Subcutaneous abdominal adipose tissue (tissue), 5 donors: ENCODE data around the gene SH3PXD2A.
A peak's percentile ranks its signal among the peaks of the same experiment; 100 is the strongest.

ENCODE experiments used
- H3K27ac ChIP-seq: one replicate; pipeline ENCODE4 v1.7.0; 2013; ENCODE audit warnings: low read depth, mild to moderate bottlenecking, inconsistent platforms, low read length, moderate library complexity
- H3K27me3 ChIP-seq, 5 donors: one replicate each; pipeline ENCODE4 v1.7.0; 2013; ENCODE audit warnings: low read length in 5 of 5, inconsistent platforms in 1 of 5; ENCODE audit not compliant: control insufficient read depth in 5 of 5, insufficient read depth in 4 of 5
- H3K36me3 ChIP-seq, 5 donors: one replicate each; pipeline ENCODE4 v1.7.0; 2013; ENCODE audit warnings: low read length in 5 of 5; ENCODE audit not compliant: control insufficient read depth in 5 of 5, insufficient read depth in 5 of 5
- H3K4me1 ChIP-seq, 5 donors: one replicate each; pipeline ENCODE4 v1.7.0; 2013; ENCODE audit warnings: low read length in 5 of 5, mild to moderate bottlenecking in 3 of 5, moderate library complexity in 1 of 5; ENCODE audit not compliant: control insufficient read depth in 5 of 5, insufficient read depth in 5 of 5
- H3K4me3 ChIP-seq, 5 donors: one replicate each; pipeline ENCODE4 v1.7.0; 2013; ENCODE audit warnings: low read length in 5 of 5, low read depth in 1 of 5
- H3K9ac ChIP-seq, 5 donors: one replicate each; pipeline ENCODE4 v1.7.0; 2013; ENCODE audit warnings: low read length in 5 of 5, mild to moderate bottlenecking in 4 of 5, moderate library complexity in 3 of 5
- H3K9me3 ChIP-seq, 5 donors: one replicate each; pipeline ENCODE4 v1.7.0; 2013; ENCODE audit warnings: low read length in 5 of 5; ENCODE audit not compliant: control insufficient read depth in 5 of 5
- donor health status: healthy.
- donor health status: healthy.
- donor health status: healthy.
- donor health status: healthy.
- donor health status: healthy.

The SH3PXD2A gene

DNA sequence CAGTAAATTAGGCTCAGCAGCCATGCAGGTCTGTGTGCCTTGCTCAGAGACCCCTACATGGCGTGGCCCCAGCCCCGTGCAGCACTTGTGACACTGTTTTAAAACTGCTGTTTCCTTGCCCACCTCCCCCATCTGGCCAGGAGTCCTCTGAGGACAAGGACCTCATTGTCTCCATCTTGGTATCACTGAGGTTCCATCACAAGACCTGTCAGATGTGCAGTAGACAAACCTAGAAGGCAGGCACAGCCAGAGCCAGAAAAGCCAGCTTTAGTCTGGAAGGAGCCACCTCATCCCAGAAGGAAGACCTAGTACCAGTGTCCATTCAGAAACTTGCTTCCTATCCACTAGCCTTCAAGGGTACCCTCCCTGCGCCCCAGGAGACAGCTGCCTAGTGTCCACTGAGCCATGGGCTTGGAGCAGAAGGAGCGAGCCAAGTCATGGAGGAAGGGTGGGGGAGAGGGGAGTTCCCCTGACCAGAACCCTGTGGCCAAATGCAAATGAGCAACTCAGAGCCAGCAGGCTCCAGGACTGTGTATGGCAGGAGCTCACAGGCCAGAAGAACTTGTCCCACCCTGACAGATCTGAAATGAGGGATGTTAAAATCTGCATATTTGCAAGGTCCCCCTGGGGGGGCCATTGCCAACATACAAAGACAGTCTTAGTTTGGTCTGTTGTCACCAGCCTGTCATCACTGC is 176.1 kb downstream of the SH3PXD2A start:
- H3K4me1 ChIP-seq, result peaks cover 10 to 69% (median 40%) of the 10 kb centered on the region in 5 donors
- H3K9me3 ChIP-seq, result no peaks in the 10 kb centered on the region
- peak overlapping the region; percentile 46 for H3K27ac ChIP-seq
- H3K4me3 ChIP-seq, result no peak overlapping the region
- no peaks in the 10 kb centered on the region for H3K36me3 ChIP-seq
- no peaks in the 10 kb centered on the region for H3K27me3 ChIP-seq
- no peak overlapping the region for H3K9ac ChIP-seq

DNA sequence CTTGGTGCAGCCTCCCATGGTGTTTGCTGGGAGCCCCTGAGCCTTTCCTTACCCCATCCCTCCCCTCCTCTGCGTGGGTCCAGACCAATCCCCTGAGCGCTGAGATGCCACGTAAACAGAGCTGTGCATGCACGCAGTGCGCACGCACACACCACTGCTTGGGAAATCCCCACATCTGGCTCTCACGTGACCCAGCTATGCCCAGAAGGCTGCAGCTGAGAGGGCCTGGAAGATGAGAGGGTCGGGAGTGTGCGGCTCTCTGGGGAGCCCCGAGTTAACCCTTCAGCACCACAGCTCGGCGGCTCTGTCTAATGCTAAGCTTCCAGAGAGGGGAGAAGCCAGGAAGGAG is 177.2 kb downstream of the SH3PXD2A start:
- Histone ChIP-seq H3K9ac (peak overlapping the region in 2 of 5 donors; percentile 64 to 68), H3K4me3 (peak overlapping the region in 4 of 5 donors; percentile 14 to 44 (median 28)), H3K9me3 (no peaks in the 10 kb centered on the region), H3K27me3 (no peaks in the 10 kb centered on the region), H3K27ac (peak overlapping the region; percentile 67), H3K36me3 (no peaks in the 10 kb centered on the region), H3K4me1 (peaks cover 10 to 77% (median 40%) of the 10 kb centered on the region in 5 donors)

DNA sequence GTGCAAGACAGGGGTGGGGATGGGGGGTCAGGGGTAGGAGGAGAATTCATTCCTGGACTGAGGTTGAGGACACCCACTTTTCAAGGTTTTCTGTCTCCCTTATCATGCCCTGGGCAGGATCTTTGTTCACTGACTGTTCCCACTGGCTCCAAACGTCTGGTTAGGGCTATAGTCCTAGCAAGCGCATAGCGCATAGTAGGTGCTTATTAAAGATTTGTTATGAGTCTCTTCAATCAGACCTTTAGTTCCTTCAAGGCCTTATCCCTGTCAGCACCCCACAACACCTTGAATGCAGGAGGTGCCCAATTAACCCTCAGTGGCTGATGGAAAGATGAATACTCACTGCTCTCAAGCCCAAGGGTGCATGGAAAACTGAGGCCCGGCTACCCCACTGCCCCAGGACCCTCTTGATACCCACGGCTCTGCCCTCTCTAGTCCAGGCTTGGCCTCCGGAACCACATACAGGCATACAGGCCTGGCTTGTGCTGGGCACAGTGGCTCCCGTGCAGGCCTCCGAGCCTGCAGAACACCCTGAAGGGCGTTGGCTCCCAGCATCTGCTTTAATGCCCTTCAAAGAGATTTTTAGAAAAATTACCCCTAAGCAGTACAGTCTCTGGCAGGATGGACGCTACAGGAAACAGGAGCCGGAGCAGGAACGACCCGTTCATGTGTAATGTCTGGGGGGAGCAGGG is 177.7 kb downstream of the SH3PXD2A start:
- Histone ChIP-seq H3K27ac (peak overlapping the region; percentile 67), H3K9ac (peak overlapping the region in 2 of 5 donors; percentile 64 to 68), H3K27me3 (no peaks in the 10 kb centered on the region), H3K4me1 (peaks cover 10 to 74% (median 40%) of the 10 kb centered on the region in 5 donors), H3K36me3 (no peaks in the 10 kb centered on the region), H3K9me3 (no peaks in the 10 kb centered on the region), H3K4me3 (peak overlapping the region in 3 of 5 donors; percentile 14 to 44 (median 38))

DNA sequence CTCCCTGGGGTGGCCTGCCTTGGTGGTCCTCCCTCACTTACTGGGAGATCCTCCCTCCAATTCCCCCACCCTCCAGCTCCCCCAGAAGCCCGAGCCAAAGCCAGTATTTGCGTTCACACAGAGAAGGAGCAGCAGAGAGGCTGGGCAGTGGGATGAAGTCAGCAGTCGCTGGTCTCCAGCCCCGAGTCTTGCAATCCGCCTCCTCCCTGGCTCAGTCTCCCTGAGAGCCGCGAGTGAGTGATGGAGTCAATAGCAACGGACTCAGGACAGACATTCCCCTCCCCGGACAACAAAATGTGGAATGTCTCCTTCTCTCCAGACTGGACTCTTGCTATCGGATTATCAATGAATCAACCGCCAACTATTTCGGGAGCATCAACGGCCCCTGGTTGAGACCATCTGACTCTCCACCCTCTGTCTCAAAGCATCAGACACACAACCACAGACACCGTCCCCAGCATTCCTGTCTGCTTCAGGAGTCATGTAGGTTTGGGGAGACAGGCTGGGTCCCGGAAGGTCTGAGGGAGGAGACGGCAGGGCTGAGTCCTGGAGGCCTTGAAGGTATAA is 178.4 kb downstream of the SH3PXD2A start:
- H3K9me3 ChIP-seq, result no peaks in the 10 kb centered on the region
- H3K36me3 ChIP-seq, result no peaks in the 10 kb centered on the region
- H3K4me1 ChIP-seq, result peaks cover 10 to 70% (median 36%) of the 10 kb centered on the region in 5 donors
- no peak overlapping the region for H3K4me3 ChIP-seq
- H3K9ac ChIP-seq, result peak overlapping the region in 1 of 5 donors; percentile 52
- peak overlapping the region; percentile 67 for H3K27ac ChIP-seq
- H3K27me3 ChIP-seq, result no peaks in the 10 kb centered on the region

DNA sequence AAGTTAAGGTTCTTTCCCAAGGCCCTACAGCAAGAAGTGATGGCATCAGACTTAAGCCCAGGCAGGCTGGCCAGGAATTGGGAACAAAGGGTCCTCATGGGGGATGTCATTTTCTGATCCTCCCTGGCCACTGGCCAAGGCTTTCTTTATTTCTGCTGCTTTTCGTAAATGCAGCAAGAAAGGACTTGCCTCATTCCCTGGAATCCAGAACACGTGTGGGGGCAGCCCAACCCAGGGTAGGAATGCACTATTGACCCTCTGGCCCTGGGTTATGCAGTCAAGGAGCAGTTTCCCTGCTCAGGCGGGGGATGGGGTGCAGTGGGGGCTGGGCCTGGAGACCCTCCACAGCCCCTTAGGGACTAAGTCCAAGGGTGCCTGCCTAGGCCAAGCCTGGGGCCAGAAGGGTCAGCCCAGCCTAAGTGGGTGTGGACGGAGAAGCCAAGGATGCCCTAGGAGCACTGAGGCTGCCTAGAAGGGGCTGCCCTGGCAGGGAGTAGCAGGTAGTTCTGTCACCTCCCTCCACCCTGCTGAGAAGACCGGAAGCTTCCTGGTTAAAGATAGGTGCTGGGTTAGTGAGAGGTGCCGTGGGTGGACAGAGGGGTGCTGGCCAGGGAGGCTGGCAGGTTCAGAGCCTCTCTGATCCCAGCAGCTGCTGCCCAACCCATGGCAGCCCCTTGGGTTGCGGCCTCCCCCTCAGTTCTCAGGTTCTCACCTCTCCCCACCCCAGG is 179.2 kb downstream of the SH3PXD2A start:
- H3K4me3 ChIP-seq, result no peak overlapping the region
- H3K4me1 ChIP-seq, result peaks cover 10 to 63% (median 35%) of the 10 kb centered on the region in 5 donors
- H3K27ac ChIP-seq, result peak overlapping the region; percentile 67
- H3K9me3 ChIP-seq, result no peaks in the 10 kb centered on the region
- H3K36me3 ChIP-seq, result no peaks in the 10 kb centered on the region
- H3K27me3 ChIP-seq, result no peaks in the 10 kb centered on the region
- peak overlapping the region in 1 of 5 donors; percentile 52 for H3K9ac ChIP-seq

DNA sequence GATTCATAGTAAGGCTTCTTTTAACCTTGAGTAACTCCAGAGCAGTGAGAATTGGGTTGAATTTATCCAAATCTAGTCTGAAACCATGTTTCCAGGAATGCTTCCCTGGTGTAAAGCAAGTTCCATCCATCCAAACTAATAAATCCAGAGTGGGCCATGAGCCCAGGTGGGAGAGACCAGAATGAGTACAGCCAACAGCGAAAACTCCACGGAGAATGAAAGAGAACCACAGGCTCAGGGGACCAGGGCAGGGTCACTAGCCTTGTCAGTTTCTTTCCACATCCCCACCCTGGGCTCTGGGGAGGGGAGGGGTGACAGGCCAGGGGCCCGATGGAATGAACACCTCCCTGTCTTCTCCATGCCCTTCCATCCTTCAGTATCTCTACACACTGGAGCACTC is 181.8 kb downstream of the SH3PXD2A start:
- H3K36me3 ChIP-seq, result no peaks in the 10 kb centered on the region
- H3K9me3 ChIP-seq, result no peaks in the 10 kb centered on the region
- H3K9ac ChIP-seq, result no peak overlapping the region
- peak overlapping the region; percentile 4 for H3K27ac ChIP-seq
- no peak overlapping the region for H3K4me3 ChIP-seq
- no peaks in the 10 kb centered on the region for H3K27me3 ChIP-seq
- peaks cover 15 to 55% (median 37%) of the 10 kb centered on the region in 5 donors for H3K4me1 ChIP-seq

DNA sequence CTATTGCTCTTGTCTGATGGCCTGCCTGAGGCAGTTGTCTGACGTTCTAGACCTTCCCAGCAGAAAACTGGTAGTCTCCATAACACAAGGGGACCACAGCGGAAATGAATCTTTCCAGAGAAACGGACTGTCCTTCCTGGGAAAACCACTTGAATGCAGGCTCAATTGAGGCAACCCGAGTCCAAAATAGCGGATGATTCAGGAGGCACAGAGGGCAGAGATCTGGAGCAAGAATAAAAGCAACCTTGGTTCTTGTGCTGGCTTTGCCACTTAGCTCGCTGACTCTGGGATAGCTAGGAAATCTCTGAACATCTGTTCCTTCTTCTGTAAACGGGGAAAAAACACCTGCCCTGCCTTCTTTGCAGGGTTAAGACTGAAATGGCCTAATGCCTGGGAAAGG is 183.0 kb downstream of the SH3PXD2A start:
- Histone ChIP-seq H3K4me3 (no peak overlapping the region), H3K4me1 (peaks cover 17 to 55% (median 38%) of the 10 kb centered on the region in 5 donors), H3K36me3 (no peaks in the 10 kb centered on the region), H3K27ac (no peak overlapping the region), H3K9me3 (no peaks in the 10 kb centered on the region), H3K9ac (no peak overlapping the region), H3K27me3 (no peaks in the 10 kb centered on the region)

DNA sequence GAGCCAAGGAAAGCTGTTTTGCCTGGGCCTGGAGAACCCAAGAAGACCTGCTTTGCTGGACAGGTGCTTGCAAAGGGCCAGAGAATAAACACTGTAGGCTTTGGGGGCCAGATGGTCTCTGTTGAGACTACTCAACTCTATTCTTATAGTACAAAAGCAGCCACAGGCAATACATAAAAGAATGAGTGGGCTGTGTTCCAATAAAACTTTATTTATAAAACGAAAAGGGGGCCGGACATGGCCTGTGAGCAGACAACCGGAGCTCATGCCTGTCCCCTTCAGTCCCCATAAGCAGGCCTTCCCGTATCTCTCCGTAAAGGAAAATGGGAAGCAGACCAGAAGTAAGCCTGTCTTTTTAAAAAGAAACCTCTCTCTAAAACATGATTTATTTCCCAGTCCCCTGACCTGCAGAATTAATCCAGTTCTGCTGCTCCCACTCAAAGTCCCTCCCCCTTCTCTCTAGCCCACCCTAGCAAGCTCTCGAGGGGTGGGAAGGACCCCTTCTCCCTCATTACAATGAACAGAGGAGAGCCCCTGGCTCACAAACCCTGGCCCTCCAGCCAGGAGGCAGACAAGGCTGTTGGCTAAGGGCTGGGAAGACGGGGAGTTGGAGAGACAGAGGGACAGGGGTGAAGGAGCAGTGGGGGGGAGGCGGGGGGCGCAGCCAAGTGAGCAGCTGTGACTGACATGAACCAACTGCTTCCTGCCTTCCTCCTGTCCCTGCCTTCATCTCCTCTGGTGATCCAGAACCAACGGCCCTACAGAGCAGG is 184.1 kb downstream of the SH3PXD2A start:
- Histone ChIP-seq H3K36me3 (no peaks in the 10 kb centered on the region), H3K4me3 (no peak overlapping the region), H3K4me1 (peaks cover 18 to 56% (median 42%) of the 10 kb centered on the region in 5 donors), H3K27ac (no peak overlapping the region), H3K9me3 (no peaks in the 10 kb centered on the region), H3K9ac (no peak overlapping the region), H3K27me3 (no peaks in the 10 kb centered on the region)

DNA sequence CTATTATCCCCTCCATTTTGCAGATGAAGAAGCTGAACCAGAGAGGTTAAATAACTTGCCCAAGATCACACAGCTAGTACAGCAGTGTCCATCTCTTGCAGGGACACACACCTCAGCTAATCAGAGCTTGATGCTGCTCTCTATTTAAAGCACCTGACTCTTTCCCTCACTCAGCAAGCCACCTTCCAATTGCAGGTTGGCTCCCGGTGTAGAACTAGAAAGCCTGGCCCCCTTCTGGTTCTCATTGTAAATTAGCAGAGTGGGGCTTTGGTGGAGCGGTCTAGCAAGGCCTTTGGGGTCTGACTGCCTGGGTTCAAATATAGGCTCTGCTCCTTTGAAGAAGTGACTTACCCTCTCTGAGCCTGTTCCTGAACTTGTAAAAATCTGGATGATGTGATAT is 185.4 kb downstream of the SH3PXD2A start:
- Histone ChIP-seq H3K4me3 (no peak overlapping the region), H3K9me3 (no peaks in the 10 kb centered on the region), H3K4me1 (peaks cover 18 to 58% (median 38%) of the 10 kb centered on the region in 5 donors), H3K9ac (no peak overlapping the region), H3K36me3 (no peaks in the 10 kb centered on the region), H3K27me3 (no peaks in the 10 kb centered on the region), H3K27ac (no peak overlapping the region)
